ENCODE data around the gene ULK4.

DNA sequence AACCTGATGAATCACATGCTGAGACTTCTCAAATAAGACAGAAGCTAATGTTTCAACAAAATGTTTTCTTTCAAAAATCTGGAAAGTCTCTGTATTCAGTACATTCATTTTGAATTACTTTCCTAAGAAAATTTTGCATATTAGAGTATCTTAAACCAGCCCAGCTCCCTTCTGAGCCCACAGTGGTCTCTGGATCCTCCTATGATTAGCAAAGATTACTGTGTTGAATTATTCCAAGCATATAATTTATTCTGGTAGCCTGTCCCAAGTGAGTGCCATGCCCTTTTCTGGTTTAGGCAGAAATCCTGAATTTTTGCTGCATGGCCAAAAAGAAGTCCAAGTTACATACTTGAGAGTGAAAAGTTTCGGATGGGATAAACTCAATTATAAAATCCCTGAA is 483.6 kb downstream of the ULK4 start:
- TF ChIP-seq, protein P1, sequence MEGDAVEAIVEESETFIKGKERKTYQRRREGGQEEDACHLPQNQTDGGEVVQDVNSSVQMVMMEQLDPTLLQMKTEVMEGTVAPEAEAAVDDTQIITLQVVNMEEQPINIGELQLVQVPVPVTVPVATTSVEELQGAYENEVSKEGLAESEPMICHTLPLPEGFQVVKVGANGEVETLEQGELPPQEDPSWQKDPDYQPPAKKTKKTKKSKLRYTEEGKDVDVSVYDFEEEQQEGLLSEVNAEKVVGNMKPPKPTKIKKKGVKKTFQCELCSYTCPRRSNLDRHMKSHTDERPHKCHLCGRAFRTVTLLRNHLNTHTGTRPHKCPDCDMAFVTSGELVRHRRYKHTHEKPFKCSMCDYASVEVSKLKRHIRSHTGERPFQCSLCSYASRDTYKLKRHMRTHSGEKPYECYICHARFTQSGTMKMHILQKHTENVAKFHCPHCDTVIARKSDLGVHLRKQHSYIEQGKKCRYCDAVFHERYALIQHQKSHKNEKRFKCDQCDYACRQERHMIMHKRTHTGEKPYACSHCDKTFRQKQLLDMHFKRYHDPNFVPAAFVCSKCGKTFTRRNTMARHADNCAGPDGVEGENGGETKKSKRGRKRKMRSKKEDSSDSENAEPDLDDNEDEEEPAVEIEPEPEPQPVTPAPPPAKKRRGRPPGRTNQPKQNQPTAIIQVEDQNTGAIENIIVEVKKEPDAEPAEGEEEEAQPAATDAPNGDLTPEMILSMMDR (conservative IDR thresholded peaks at IDR 0.05; ENCODE audit: low read depth, low read length), result no peak
- no peak for TF ChIP-seq RAD21 (IDR thresholded peaks at IDR 0.05; ENCODE audit: low read length)
- no peak for TF ChIP-seq FOS (IDR thresholded peaks at IDR 0.05; ENCODE audit: low read depth, low read length)
- TF ChIP-seq MAZ (IDR thresholded peaks at IDR 0.05; ENCODE audit: borderline replicate concordance, low read depth, low read length), result no peak
- TF ChIP-seq MXI1 (IDR thresholded peaks at IDR 0.05; ENCODE audit: borderline replicate concordance, low read depth, low read length), result no peak
- TF ChIP-seq, protein P2, sequence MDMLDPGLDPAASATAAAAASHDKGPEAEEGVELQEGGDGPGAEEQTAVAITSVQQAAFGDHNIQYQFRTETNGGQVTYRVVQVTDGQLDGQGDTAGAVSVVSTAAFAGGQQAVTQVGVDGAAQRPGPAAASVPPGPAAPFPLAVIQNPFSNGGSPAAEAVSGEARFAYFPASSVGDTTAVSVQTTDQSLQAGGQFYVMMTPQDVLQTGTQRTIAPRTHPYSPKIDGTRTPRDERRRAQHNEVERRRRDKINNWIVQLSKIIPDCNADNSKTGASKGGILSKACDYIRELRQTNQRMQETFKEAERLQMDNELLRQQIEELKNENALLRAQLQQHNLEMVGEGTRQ (IDR thresholded peaks at IDR 0.05; ENCODE audit: low read depth, low read length), result no peak
- no peak for TF ChIP-seq RCOR1 (IDR thresholded peaks at IDR 0.05; ENCODE audit: insufficient replicate concordance, low read length)
- TF ChIP-seq POLR2A (IDR thresholded peaks at IDR 0.05; ENCODE audit: low read depth, low read length), result no peak
- TF ChIP-seq, protein P3, sequence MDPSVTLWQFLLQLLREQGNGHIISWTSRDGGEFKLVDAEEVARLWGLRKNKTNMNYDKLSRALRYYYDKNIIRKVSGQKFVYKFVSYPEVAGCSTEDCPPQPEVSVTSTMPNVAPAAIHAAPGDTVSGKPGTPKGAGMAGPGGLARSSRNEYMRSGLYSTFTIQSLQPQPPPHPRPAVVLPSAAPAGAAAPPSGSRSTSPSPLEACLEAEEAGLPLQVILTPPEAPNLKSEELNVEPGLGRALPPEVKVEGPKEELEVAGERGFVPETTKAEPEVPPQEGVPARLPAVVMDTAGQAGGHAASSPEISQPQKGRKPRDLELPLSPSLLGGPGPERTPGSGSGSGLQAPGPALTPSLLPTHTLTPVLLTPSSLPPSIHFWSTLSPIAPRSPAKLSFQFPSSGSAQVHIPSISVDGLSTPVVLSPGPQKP (IDR thresholded peaks at IDR 0.05; ENCODE audit: borderline replicate concordance, low read depth, low read length), result no peak
- TF ChIP-seq CHD1 (IDR thresholded peaks at IDR 0.05; ENCODE audit: low read depth, low read length), result no peak
- TF ChIP-seq RFX5 (IDR thresholded peaks at IDR 0.05; ENCODE audit: low read depth, low read length), result no peak
- no peak for TF ChIP-seq CEBPB (IDR thresholded peaks at IDR 0.05; ENCODE audit: low read depth, low read length)
- TF ChIP-seq MAFK (IDR thresholded peaks at IDR 0.05; ENCODE audit: low read depth, low read length), result no peak
